ENCODE results near the gene TMPO. TPM values are rescaled to one million over a fixed set of nuclear protein-coding genes. Genes with fewer than 3 reads are reported as not detected.

TMPO gene
- total and polyA plus RNA-seq, 2 of the 4 experiments (the other 2 are of a cell fraction): 30.0 to 62.0 TPM

DNA sequence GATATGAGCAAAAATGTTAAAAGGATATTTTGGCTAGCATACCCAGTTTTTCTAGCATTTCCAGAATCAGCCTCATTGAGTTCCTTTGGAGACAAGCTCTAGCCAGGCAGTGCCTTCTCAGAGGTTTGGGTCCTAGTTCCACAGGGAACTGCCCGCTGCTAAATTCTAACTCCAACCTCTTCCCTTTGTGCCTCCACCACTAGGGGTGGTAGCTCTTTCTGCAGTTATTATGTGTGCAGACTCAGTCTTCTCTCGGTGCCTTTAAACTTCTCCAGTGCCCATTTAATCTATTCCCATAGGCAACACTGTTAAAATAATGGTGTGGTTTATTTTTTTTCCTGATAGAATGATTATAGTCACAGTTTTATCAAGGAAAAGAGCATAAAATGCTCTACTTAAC is 56.6 kb downstream of the TMPO start:
- no peak overlapping the region for H3K56ac ChIP-seq (ENCODE audit: extremely low read depth, insufficient read depth, low read length)
- in situ Hi-C loops (cut with MboI; ENCODE audit: low sequenced_read_pairs): loop anchor here (25.0 kb wide), 1 partner anchor 415 kb away; no protein-coding TSS in a partner anchor
- H4K20me1 ChIP-seq (ENCODE audit: insufficient read depth, low read length): no peaks in the 10 kb centered on the region
- no peaks in the 10 kb centered on the region for H3K36me3 ChIP-seq (ENCODE audit: control insufficient read depth, insufficient read depth, low read length)
- dilution Hi-C loops (cut with HindIII; ENCODE audit: low sequenced_read_pairs, unreplicated experiment): no loop called here
- no peak overlapping the region for H2BK20ac ChIP-seq (ENCODE audit: low read depth, low read length)
- POLR2A ChIA-PET (ENCODE audit: unreplicated experiment): no interaction called here
- H3K9ac ChIP-seq (ENCODE audit: low read depth, low read length): no peak overlapping the region
- no peak overlapping the region for H4K5ac ChIP-seq (ENCODE audit: low read depth, low read length)
- no peak overlapping the region for H2BK15ac ChIP-seq (ENCODE audit: low read depth, low read length)
- no peak overlapping the region for H2AK9ac ChIP-seq (replicated peaks; ENCODE audit: low read depth, low read length, poor library complexity)
- H3K9me3 ChIP-seq (ENCODE audit: control insufficient read depth, insufficient read depth, low read length): no peaks in the 10 kb centered on the region
- H3K4me3 ChIP-seq (ENCODE audit: insufficient read depth, low read depth, low read length): no peak overlapping the region
- CTCF ChIA-PET: interaction anchor here (1.1 kb wide), 2 partner anchors 11 to 22 kb away, joined by 3 to 4 read pairs; no protein-coding TSS in a partner anchor
- no peak overlapping the region for H4K91ac ChIP-seq (ENCODE audit: insufficient read depth, low read depth, low read length)
- H3K4me2 ChIP-seq (ENCODE audit: low read depth, low read length): no peak overlapping the region
- WGBS, 2 experiments (ENCODE audit: extremely low coverage in 2 of 2, insufficient read length in 1 of 2): no CpG with 5 or more reads among the region's 2 CpGs
- DNase-seq: no peak
- no peak overlapping the region for H2BK5ac ChIP-seq (ENCODE audit: low read depth, low read length, poor library complexity, severe bottlenecking)
- H3K27ac ChIP-seq (ENCODE audit: insufficient read depth, low read length): no peak overlapping the region
- no peak overlapping the region for H3K4ac ChIP-seq (ENCODE audit: low read depth, low read length)
- H3K18ac ChIP-seq (ENCODE audit: low read depth, low read length): no peak overlapping the region
- H3K27me3 ChIP-seq (ENCODE audit: control insufficient read depth, insufficient read depth, low read length): no peaks in the 10 kb centered on the region
- H3K79me1 ChIP-seq (ENCODE audit: low read depth in 1 of 2, low read length in 2 of 2): no peaks in the 10 kb centered on the region
- no peak for TF ChIP-seq FOS (IDR thresholded peaks at IDR 0.05; ENCODE audit: low read depth, low read length)
- TF ChIP-seq, protein P1, sequence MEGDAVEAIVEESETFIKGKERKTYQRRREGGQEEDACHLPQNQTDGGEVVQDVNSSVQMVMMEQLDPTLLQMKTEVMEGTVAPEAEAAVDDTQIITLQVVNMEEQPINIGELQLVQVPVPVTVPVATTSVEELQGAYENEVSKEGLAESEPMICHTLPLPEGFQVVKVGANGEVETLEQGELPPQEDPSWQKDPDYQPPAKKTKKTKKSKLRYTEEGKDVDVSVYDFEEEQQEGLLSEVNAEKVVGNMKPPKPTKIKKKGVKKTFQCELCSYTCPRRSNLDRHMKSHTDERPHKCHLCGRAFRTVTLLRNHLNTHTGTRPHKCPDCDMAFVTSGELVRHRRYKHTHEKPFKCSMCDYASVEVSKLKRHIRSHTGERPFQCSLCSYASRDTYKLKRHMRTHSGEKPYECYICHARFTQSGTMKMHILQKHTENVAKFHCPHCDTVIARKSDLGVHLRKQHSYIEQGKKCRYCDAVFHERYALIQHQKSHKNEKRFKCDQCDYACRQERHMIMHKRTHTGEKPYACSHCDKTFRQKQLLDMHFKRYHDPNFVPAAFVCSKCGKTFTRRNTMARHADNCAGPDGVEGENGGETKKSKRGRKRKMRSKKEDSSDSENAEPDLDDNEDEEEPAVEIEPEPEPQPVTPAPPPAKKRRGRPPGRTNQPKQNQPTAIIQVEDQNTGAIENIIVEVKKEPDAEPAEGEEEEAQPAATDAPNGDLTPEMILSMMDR (conservative IDR thresholded peaks at IDR 0.05; ENCODE audit: low read depth, low read length): 0 out of 2 replicates have a peak, but pooled peaks have one; percentile 1
- H4K8ac ChIP-seq (ENCODE audit: low read depth in 2 of 2, low read length in 2 of 2): no peak overlapping the region
- no peaks in the 10 kb centered on the region for H3K9me1 ChIP-seq (ENCODE audit: insufficient read depth, low read length)
- ATAC-seq (ENCODE audit: low read depth): no peak
- H2BK120ac ChIP-seq (ENCODE audit: low read depth, low read length): no peak overlapping the region
- intact Hi-C loops (cut with micrococcal nuclease): no loop called here
- no peak overlapping the region for H2AFZ ChIP-seq (replicated peaks; ENCODE audit: low read length, poor library complexity)
- H3K4me1 ChIP-seq (ENCODE audit: control insufficient read depth, insufficient read depth, low read length): no peaks in the 10 kb centered on the region
- H3K23ac ChIP-seq (ENCODE audit: low read depth, low read length): no peak overlapping the region
- H3K14ac ChIP-seq (replicated peaks; ENCODE audit: low read depth, low read length): no peak overlapping the region
- H2AK5ac ChIP-seq (ENCODE audit: low read depth, low read length): no peak overlapping the region
- BruUV-seq (replicated peaks): no TSS peak
